Neural cell (in vitro differentiated cells): Measurements from ENCODE around the gene VIPAS39. TPM values are rescaled to one million over a fixed set of nuclear protein-coding genes. Genes with fewer than 3 reads are reported as not detected.

ENCODE experiments used
- H2AFZ ChIP-seq: fragments of 200-600, 300-800 bp; sonication (generic), shearing (Covaris generic); 2 replicates; pipeline ENCODE4 v1.6.0; 2014; ENCODE audit warnings: low read depth, mild to moderate bottlenecking, antibody characterized with exemption, low read length, moderate library complexity
- H3F3A ChIP-seq: fragments of 200-600 bp; shearing (Covaris generic); 2 replicates; pipeline ENCODE4 v1.6.1; 2016; ENCODE audit warnings: mild to moderate bottlenecking, moderate library complexity, mixed read lengths, antibody characterized with exemption, low read length; ENCODE audit not compliant: insufficient read depth, poor library complexity, severe bottlenecking
- H3K27ac ChIP-seq: fragments of 200-600, 300-800 bp; sonication (generic), shearing (Covaris generic); 2 replicates; pipeline ENCODE4 v1.5.1; 2014; ENCODE audit warnings: mild to moderate bottlenecking, low read length, moderate library complexity
- H3K27me3 ChIP-seq: fragments of 300-800, 200-600 bp; sonication (generic), shearing (Covaris generic); 2 replicates; pipeline ENCODE4 v1.6.0; 2014; ENCODE audit warnings: mild to moderate bottlenecking, low read depth, low read length, moderate library complexity; ENCODE audit not compliant: insufficient read depth
- H3K36me3 ChIP-seq: fragments of 300-800, 200-600 bp; sonication (generic), shearing (Covaris generic); 2 replicates; pipeline ENCODE4 v1.5.1; 2014; ENCODE audit warnings: mild to moderate bottlenecking, antibody characterized with exemption, low read length, moderate library complexity; ENCODE audit not compliant: insufficient read depth
- H3K4me2 ChIP-seq: fragments of 300-800, 200-600 bp; sonication (generic), shearing (Covaris generic); 2 replicates; pipeline ENCODE4 v1.6.0; 2014; ENCODE audit warnings: mild to moderate bottlenecking, low read length
- H3K4me3 ChIP-seq: fragments of 300-800, 200-600 bp; sonication (generic), shearing (Covaris generic); 2 replicates; pipeline ENCODE4 v1.5.1; 2014; ENCODE audit warnings: mild to moderate bottlenecking, low read length, moderate library complexity
- H3K79me2 ChIP-seq: fragments of 200-600 bp; shearing (Covaris generic); replicated peaks from 2 replicates; pipeline ENCODE4 v1.6.0; 2014; ENCODE audit warnings: mild to moderate bottlenecking, low read length, moderate library complexity; ENCODE audit not compliant: insufficient read depth
- H3K9ac ChIP-seq: fragments of 300-800, 200-600 bp; sonication (generic), shearing (Covaris generic); 2 replicates; pipeline ENCODE4 v1.6.1; 2016; ENCODE audit warnings: mild to moderate bottlenecking, low read length, mixed read lengths
- H3K9me2 ChIP-seq: fragments of 200-600 bp; shearing (Covaris generic); 2 replicates; pipeline ENCODE4 v1.6.1; 2016; ENCODE audit warnings: mild to moderate bottlenecking, low read length, mixed read lengths; ENCODE audit not compliant: insufficient read depth
- H3K9me3 ChIP-seq: fragments of 200-600, 300-800 bp; sonication (generic), shearing (Covaris generic); 2 replicates; pipeline ENCODE4 v1.6.1; 2016; ENCODE audit warnings: mild to moderate bottlenecking, mixed run types, low read length, moderate library complexity, mixed read lengths
- H4K20me1 ChIP-seq: fragments of 200-600 bp; shearing (Covaris generic); 2 replicates; pipeline ENCODE4 v1.6.1; 2016; ENCODE audit warnings: mild to moderate bottlenecking, mixed run types; ENCODE audit not compliant: insufficient read depth
- EP300 ChIP-seq: fragments of 450-650 bp; conservative IDR thresholded peaks from 2 replicates; pipeline ENCODE4 v1.6.1; 2014; ENCODE audit warnings: antibody characterized with exemption, mild to moderate bottlenecking, moderate library complexity; ENCODE audit not compliant: poor library complexity, severe bottlenecking
- EZH2 ChIP-seq: fragments of 200-600, 300-800 bp; shearing (Covaris generic), sonication (generic); IDR thresholded peaks from 2 replicates; pipeline ENCODE4 v1.6.1; 2014; ENCODE audit warnings: antibody characterized with exemption, low read length, borderline replicate concordance, mild to moderate bottlenecking; ENCODE audit not compliant: insufficient read depth, poor library complexity, severe bottlenecking
- MXI1 ChIP-seq: fragments of 450-650 bp; conservative IDR thresholded peaks from 2 replicates; pipeline ENCODE4 v1.6.1; 2014; ENCODE audit warnings: antibody characterized with exemption, mild to moderate bottlenecking; ENCODE audit not compliant: poor library complexity, severe bottlenecking
- POLR2AphosphoS5 ChIP-seq: IDR thresholded peaks from 2 replicates; pipeline ENCODE4 v1.6.1; 2012
- RAD21 ChIP-seq: fragments of 450-650 bp; conservative IDR thresholded peaks from 2 replicates; pipeline ENCODE4 v1.6.1; 2014; ENCODE audit warnings: antibody characterized with exemption, mild to moderate bottlenecking, moderate library complexity
- SMC3 ChIP-seq: fragments of 450-650 bp; conservative IDR thresholded peaks from 2 replicates; pipeline ENCODE4 v1.6.1; 2014; ENCODE audit warnings: antibody characterized with exemption, mild to moderate bottlenecking, moderate library complexity; ENCODE audit not compliant: poor library complexity
- TAF1 ChIP-seq: IDR thresholded peaks from 2 replicates; pipeline ENCODE4 v1.6.1; 2012; ENCODE audit warnings: low read depth
- polyA plus RNA-seq: library from polyadenylated mRNA; depleted of rRNA; stranded (reverse); fragments of >200 nt; gene quantifications from 2 replicates; pipeline ENCODE4 v1.2.3, GENCODE V29; 2014
- TF ChIP-seq, protein P1 (sequence below): fragments of 450-650 bp; IDR thresholded peaks from 2 replicates; pipeline ENCODE4 v1.5.1; 2014; ENCODE audit warnings: antibody characterized with exemption, mild to moderate bottlenecking, moderate library complexity; ENCODE audit not compliant: poor library complexity, severe bottlenecking
- TF ChIP-seq, protein P2 (sequence below): IDR thresholded peaks from 2 replicates; pipeline ENCODE4 v1.6.1; 2012; ENCODE audit warnings: borderline replicate concordance

The VIPAS39 gene
- polyA plus RNA-seq, 1 donor from 2014 or later = 39.5 TPM

DNA sequence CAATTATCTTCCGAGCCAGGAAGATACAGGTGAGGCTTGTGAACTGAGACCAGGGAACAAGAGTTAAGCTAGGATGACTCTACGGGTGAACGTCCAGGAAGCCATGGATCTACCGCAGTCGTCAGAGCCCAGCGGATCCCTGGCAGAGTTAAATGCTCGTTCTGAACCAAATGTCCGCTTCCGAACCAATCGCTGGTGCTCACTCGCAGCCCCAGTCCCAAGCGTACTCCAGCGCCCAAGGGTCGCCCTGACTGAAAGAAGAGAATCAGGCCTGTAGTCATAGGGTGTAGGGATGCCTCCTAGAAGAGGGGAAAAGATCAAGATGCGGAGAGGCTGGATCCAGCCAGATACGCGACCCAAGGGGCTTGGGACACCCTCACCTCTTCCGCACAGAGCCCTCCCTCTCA is 283 bp downstream of the VIPAS39 start:
- Histone ChIP-seq H2AFZ (peak overlapping the region; percentile 37), H3K36me3 (peaks cover under 1% of the 10 kb centered on the region), H3K79me2 (peaks cover 40% of the 10 kb centered on the region)

DNA sequence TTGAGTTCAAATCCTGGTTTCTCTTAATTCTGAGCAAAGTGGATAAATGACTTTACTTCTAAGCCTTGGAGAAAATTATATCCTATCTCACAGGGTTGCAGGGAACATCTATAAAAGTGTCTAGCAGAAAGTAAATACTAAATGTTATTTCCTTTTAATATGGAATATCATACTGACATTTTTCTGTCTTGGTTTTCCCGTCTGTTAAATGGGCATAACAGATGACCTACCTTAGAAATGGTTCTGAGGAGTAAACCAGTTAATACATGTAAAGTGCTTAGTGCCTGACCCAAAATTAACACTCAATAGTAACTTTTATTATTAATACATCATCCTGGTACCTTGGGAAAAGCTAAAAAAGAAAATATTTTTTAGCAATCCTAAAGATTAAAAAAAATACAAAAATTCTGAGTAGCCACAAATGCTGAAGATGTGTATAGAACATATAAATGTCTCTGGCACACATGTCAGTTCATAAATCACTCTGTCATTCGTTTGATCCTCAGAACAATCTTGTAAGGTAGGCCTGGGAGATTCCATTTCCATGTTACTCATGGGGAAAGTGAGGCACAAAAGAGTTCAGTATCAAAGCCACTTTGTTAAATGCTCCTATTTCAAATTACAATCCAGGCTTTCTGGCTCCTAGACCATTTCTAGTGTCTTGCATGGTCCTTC is 1.3 kb downstream of the VIPAS39 start:
- Histone ChIP-seq H3K9ac (peak overlapping the region; percentile 82), H3K9me2 (no peaks in the 10 kb centered on the region), H3K9me3 (no peaks in the 10 kb centered on the region), H3K36me3 (no peaks in the 10 kb centered on the region), H3K79me2 (peaks cover 40% of the 10 kb centered on the region), H3K4me2 (peak overlapping the region; percentile 93), H3F3A (no peaks in the 10 kb centered on the region), H2AFZ (no peak overlapping the region), H3K4me3 (peak overlapping the region; percentile 70), H4K20me1 (no peaks in the 10 kb centered on the region), H3K27me3 (no peaks in the 10 kb centered on the region), H3K27ac (no peak overlapping the region)
- no peak for TF ChIP-seq TAF1
- TF ChIP-seq EP300 = no peak
- TF ChIP-seq, protein P1, sequence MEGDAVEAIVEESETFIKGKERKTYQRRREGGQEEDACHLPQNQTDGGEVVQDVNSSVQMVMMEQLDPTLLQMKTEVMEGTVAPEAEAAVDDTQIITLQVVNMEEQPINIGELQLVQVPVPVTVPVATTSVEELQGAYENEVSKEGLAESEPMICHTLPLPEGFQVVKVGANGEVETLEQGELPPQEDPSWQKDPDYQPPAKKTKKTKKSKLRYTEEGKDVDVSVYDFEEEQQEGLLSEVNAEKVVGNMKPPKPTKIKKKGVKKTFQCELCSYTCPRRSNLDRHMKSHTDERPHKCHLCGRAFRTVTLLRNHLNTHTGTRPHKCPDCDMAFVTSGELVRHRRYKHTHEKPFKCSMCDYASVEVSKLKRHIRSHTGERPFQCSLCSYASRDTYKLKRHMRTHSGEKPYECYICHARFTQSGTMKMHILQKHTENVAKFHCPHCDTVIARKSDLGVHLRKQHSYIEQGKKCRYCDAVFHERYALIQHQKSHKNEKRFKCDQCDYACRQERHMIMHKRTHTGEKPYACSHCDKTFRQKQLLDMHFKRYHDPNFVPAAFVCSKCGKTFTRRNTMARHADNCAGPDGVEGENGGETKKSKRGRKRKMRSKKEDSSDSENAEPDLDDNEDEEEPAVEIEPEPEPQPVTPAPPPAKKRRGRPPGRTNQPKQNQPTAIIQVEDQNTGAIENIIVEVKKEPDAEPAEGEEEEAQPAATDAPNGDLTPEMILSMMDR = no peak
- no peak for TF ChIP-seq SMC3
- TF ChIP-seq MXI1 = no peak

More for the DNA sequence above, 283 bp downstream of the VIPAS39 start:
- H3F3A ChIP-seq = no peaks in the 10 kb centered on the region
- no peaks in the 10 kb centered on the region for H4K20me1 ChIP-seq
- TF ChIP-seq, protein P1 = no peak
- TF ChIP-seq SMC3 = peak; percentile 47
- no peaks in the 10 kb centered on the region for H3K27me3 ChIP-seq
- no peaks in the 10 kb centered on the region for H3K9me3 ChIP-seq
- H3K4me2 ChIP-seq = peak overlapping the region; percentile 93
- peak overlapping the region; percentile 70 for H3K4me3 ChIP-seq
- H3K9ac ChIP-seq = peak overlapping the region; percentile 82
- no peaks in the 10 kb centered on the region for H3K9me2 ChIP-seq
- peak overlapping the region; percentile 91 for H3K27ac ChIP-seq

DNA sequence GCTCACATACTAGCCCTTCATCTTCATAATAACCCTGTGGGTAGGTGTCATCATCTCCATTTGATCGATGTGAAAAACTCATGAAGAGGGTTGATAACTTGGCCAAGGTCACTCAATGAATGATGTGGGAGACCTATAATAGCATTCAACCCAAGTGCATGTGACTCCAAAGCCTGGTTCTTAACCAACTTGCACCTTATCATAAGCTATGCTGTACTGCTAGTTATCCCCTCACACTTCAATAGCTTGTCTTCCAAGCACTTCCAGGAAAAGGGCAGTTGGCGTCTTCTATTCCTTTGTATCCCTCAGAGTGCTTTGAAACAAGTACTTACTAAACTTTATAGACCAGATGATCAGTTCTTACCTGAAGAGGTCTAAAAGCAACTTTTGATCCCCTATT is 15.2 kb downstream of the VIPAS39 start:
- no peaks in the 10 kb centered on the region for H3K9me2 ChIP-seq
- no peaks in the 10 kb centered on the region for H3F3A ChIP-seq
- peaks cover 7% of the 10 kb centered on the region for H3K36me3 ChIP-seq
- H3K27me3 ChIP-seq = no peaks in the 10 kb centered on the region
- H3K9me3 ChIP-seq = no peaks in the 10 kb centered on the region
- no peak overlapping the region for H2AFZ ChIP-seq
- H3K79me2 ChIP-seq = no peaks in the 10 kb centered on the region
- H3K9ac ChIP-seq = no peak overlapping the region
- H3K27ac ChIP-seq = no peak overlapping the region
- TF ChIP-seq, protein P1 = no peak
- TF ChIP-seq POLR2AphosphoS5 (no peak), MXI1 (no peak), EZH2 (no peak), TAF1 (no peak), RAD21 (no peak), EP300 (no peak), SMC3 (no peak)
- TF ChIP-seq, protein P2, sequence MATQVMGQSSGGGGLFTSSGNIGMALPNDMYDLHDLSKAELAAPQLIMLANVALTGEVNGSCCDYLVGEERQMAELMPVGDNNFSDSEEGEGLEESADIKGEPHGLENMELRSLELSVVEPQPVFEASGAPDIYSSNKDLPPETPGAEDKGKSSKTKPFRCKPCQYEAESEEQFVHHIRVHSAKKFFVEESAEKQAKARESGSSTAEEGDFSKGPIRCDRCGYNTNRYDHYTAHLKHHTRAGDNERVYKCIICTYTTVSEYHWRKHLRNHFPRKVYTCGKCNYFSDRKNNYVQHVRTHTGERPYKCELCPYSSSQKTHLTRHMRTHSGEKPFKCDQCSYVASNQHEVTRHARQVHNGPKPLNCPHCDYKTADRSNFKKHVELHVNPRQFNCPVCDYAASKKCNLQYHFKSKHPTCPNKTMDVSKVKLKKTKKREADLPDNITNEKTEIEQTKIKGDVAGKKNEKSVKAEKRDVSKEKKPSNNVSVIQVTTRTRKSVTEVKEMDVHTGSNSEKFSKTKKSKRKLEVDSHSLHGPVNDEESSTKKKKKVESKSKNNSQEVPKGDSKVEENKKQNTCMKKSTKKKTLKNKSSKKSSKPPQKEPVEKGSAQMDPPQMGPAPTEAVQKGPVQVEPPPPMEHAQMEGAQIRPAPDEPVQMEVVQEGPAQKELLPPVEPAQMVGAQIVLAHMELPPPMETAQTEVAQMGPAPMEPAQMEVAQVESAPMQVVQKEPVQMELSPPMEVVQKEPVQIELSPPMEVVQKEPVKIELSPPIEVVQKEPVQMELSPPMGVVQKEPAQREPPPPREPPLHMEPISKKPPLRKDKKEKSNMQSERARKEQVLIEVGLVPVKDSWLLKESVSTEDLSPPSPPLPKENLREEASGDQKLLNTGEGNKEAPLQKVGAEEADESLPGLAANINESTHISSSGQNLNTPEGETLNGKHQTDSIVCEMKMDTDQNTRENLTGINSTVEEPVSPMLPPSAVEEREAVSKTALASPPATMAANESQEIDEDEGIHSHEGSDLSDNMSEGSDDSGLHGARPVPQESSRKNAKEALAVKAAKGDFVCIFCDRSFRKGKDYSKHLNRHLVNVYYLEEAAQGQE = no peak
- H3K4me2 ChIP-seq = no peak overlapping the region
- H3K4me3 ChIP-seq = no peak overlapping the region
- no peaks in the 10 kb centered on the region for H4K20me1 ChIP-seq
